Measurements from ENCODE around the gene CDH24.

The CDH24 gene

DNA sequence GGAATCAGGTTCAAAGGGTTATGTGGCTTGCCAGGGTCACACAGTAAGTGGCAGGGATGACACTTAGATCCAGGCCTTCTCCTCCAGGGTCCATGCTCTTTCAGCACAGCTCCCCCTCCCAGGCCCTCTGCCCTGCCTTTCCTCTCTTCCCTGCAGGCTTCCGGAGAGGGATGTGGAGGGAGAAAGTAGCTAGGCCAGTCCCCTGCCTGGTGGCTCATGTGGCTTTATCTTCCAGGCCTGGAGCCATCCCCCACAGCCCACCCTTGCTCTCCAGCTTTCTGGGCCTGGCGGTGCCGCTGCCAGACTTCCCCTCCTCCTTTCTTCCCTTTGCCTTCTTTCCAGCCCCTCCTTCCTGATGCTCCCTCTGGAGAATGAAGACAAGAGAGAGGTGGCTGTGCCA lies 13.6 kb downstream of the CDH24 start:
- no peak for DNase-seq (ENCODE audit: low read depth in 2 of 2)

DNA sequence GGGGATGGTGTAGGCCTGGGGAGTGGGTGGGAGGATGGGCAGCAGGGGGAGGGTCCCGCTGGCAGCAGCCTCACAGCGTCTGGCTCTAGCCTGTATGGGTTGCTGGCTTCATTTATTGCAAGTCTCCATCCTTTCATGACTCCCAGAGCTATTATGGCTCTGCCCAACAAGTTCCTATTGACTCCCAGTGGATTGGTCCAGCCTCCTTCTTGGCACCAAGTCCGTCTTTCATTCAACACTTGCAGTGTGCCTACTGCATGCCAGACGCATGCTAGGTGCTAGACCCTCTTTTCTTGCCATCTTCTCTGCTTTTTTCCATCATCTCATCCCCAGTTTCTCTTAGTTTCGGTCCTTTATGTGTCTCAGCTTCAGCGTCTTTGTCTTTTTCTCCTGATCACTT lies 14.2 kb downstream of the CDH24 start:
- DNase-seq (ENCODE audit: low read depth in 2 of 2) = no peak

DNA sequence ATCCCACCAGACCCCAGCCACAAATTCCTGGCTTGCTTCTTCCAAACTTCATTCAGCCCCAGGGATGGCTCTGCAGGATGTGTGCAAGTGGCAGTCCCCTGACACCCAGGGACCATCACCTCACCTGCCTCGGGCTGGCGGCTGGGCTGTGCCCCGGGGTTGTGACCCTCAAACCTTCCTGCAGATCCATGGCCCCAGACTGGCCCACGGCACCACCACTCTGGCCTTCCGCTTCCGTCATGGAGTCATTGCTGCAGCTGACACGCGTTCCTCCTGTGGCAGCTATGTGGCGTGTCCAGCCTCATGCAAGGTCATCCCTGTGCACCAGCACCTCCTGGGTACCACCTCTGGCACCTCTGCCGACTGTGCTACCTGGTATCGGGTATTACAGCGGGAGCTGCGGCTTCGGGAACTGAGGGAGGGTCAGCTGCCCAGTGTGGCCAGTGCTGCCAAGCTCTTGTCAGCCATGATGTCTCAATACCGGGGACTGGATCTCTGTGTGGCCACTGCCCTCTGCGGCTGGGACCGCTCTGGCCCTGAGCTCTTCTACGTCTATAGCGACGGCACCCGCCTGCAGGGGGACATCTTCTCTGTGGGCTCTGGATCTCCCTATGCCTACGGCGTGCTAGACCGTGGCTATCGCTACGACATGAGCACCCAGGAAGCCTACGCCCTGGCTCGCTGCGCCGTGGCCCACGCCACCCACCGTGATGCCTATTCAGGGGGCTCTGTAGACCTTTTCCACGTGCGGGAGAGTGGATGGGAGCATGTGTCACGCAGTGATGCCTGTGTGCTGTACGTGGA lies 15.0 kb downstream of the CDH24 start, which contains the start of gene PSMB11:
PSMB11 (plus strand) TSS at position 51 of the 804 bp plus-strand sequence; CDS start at position 65, 14 bp downstream.
- DNase-seq (ENCODE audit: low read depth in 2 of 2) = no peak

DNA sequence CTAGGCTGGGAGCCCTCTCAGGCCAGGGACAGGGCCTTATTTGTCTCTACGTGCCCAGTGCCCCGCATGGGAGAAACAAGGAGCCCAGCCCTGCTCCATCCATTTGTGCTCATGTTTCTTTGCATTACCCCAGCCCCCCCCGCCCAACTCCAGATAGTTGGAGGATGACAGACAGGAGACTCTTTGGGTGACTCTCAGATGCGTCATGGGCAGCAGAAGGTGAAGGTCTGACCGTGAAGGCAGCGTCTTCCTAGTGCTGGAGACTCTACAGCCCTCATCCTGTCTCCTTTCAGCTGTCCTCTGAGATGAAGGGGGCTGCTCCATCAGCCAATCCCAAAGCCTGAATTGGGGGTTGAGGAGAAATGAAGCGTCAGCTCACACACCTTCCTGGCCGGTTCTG lies 15.6 kb downstream of the CDH24 start:
- no peak for DNase-seq (ENCODE audit: low read depth in 2 of 2)

DNA sequence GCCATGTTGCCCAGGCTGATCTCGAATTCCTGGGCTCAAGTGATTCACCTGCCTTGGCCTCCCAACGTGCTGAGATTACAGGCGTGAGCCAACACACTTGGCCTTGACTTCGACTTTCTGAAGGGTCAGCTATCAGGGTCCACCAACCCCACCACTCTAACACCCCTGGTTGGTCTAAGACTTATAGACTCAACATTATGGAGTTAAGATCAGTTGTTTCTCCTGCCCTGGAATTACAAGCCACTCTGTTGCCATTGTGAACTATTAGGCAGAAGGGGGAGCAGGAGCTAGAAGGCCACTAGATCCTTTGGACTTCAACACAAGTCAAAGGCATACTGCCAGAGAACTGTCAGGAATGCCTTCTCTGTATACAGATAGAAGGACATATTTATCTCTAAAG lies 17.2 kb downstream of the CDH24 start:
- no peak for DNase-seq (ENCODE audit: low read depth in 2 of 2)

DNA sequence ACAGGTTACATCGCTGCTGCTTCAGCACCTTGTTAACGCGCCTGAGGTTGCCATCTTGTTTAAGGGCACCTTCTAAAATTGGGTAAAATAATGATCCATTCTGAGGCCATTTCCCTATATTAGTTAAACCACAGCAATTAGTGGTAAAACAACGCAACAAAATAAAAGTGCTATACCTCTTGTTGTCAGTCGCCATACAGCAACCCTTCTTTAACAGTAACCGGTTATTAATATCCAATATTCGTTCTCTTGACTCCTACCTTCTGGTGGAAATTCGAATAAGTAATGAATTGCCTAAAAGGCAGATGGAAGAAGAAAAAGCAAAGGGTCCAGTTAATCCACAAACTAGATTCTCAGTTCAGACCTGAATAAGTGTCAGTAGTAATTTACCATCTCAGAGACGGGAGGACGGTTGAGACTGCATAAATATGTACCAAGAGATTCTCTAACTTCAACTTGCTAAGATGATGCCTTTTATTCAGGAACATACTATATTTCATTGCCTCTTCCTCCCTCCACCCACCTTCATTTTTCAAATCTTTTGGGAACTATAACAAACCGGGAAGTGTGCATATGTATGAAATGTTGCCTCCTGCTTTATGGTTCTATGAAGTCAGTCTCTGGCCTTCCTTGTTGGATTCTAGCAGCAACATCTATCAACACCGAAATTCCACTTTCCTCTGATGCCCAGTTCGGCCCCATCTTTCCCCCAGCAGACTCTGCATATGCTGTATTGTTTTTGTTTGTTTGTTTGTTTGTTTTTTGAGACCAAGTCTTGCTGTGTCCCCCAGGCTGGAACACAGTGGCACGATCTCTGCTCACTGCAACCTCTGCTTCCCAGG lies 21.8 kb downstream of the CDH24 start:
- no peak for DNase-seq (ENCODE audit: low read depth in 2 of 2)

DNA sequence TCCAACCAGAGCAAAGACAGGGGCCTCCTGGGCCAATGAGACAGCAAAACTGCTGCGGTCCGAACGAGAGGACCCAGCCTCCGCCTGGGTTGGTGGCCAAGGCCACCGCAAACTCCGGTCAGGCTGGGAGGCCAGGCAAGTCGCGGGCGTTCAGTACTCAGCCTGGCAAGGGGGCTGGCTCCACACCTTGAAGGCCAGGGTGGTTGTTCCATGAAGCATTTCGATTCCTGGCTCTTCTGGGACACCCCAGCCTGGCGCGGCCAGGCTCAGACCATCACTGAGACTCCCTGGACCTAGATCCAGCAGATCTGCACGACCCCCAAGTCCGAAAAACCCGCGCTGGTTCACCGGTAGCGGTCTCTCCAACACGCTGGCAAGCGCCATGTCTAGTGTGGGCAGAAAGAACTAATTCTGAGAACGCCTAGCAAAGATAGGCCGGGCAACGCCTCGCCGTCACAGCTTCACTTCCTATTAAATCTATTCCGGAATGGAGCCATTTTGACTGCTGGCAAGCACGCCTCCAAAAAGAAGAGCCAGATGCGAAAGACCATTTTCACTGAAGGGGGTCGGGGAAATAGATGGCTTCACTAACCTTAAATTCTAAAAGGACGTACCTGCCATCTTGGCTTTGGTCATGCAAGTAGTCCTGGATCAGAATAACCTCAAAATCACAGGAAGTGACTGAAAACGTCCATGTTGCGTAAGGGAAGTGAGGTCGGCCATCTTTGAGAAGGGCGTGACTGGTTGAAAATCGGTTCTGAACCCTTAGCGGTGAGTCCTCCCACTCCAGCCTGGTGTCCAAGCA lies 22.6 kb downstream of the CDH24 start, which contains the start of gene PSMB5:
PSMB5 (minus strand) TSS at position 403 of the 805 bp plus-strand sequence; CDS start at position 384, 19 bp downstream.
- DNase-seq (ENCODE audit: low read depth in 2 of 2) = peak; percentile 66 to 69

DNA sequence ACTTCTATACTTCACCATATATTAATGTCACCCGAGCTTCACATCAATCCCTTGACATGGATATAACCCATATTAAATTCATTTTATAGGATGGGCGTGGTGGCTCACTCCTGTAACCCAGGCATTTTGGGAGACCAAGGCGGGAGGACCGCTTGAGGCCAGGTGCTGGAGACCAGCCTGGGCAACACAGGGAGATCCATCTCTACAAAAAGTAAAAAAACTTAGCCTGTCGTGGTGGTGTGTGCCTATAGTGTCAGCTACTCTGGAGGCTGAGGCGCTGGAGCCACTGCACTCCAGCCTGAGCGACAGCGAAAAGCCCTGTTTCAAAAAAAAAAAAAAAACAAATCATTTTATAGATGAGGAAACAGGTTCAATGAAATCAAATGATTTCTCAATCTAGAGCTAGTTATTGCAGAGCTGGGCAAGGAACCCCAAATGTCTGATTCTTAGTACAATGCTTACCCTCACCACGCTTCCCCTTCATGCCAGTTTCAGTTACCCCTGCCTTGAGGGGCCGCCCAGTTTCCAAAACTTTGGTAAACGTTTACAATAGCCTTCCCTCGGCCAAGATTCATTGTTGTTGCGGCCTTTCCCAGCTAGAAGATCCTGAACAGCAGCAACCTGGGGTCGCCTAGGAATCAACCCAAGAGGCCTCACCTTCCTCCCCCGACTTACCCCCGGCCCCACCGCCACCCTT lies 23.4 kb downstream of the CDH24 start:
- DNase-seq (ENCODE audit: low read depth in 2 of 2) = no peak

DNA sequence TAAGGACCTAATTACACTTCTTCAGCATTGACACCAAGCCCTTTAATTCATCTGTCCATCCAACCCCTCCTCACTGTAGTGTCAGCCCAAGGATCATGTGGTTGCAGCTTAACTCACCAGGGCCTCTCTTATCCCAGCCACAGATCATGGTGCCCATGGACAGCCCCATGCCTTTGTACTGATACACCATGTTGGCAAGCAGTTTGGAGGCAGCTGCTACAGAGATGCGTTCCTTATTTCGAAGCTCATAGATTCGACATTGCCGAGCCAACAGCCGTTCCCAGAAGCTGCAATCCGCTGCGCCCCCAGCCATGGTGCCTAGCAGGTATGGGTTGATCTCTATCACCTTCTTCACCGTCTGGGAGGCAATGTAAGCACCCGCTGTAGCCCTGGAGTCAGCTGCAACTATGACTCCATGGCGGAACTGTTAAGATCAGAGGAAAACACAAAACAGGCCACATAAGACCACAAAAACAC lies 24.0 kb downstream of the CDH24 start:
- no peak for DNase-seq (ENCODE audit: low read depth in 2 of 2)

DNA sequence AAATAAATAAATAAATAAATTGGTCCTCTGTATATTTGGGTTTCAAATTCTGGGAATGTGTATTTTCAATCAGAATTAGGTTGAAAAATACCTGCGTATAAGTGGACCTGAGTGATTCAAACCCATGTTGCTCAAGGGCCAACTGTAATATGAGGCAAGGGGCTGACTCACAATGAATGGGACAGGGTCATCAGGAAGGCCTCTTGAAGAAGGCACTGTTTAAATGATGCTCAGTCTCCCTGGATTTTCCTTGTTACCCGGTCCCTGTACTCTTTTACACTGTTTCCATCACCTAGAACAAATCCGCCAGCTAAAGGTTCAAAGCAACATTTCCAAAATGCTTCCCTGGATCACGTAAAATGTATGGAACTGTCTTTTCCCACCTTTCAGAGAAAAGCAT lies 26.4 kb downstream of the CDH24 start:
- no peak for DNase-seq (ENCODE audit: low read depth in 2 of 2)

DNA sequence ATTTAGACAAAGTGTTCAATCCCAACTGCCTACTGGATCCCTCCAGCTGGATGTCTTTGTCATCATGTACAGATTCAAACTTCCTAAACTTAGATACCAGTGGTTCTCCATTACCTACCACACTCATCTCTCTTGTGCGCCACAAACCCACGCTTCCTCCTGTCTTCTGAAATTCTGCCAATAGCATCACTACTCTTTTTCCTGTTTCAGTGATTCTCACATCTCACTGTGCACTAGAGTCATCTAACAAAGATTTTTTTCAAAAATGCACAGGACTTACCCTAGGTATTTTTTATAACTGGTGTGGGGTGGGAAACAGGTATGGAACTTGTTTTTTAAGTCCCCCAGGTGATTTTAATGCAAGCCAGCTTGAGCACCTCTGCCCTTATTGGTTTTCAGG lies 28.5 kb downstream of the CDH24 start:
- DNase-seq (ENCODE audit: low read depth in 2 of 2) = no peak

DNA sequence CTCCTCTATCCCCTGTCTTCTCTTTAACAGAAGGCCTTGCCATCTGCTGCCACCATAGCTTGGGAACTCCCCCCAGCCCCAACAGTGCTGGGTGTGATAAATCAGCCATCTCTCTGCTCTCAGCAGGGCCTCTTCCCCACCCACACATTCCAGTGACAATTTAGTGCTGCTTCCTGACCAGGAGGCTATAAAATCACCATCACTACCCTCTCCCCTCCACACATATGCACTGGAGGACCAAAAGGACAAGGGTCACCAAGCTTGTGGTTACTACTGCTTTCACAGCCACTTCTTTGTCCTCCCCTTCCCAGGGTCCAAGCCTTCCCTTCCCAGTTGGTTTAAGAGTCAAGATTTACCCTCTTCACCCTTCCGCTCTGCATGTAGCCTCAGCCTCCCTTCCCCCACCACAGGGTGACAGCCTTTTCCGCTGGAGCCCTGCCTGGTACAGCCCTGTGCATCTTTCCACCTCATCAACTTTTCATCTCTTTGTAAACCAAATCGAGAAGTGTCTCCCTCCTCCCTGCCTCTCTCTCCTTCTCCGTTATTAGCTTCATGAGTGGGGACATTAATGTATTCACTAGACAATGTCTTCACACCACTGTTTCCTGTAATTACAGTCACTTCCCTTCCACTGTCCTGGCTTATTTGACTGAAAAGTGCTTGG lies 32.0 kb downstream of the CDH24 start:
- DNase-seq (ENCODE audit: low read depth in 2 of 2) = no peak

DNA sequence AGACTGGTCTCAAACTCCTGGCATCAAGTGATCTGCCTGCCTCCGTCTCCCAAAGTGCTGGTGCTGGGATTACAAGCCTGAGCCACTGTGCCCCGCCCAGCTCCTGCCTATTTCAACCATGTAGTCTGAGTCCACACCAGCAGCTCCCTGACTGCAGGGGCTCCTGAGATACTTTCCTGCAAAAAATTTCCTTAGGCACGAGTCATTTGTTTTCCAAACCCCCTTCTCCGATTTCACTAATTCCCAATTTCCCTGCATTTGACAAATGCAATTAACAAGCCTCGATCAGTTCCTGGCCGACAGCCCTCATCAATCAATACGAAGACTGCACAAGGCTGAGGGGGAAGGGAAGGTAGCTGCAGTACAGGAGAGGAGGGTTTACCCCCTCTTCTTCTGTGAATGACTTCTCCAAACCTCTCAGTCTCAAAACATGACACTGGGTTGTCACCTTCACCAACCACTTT lies 32.7 kb downstream of the CDH24 start:
- no peak for DNase-seq (ENCODE audit: low read depth in 2 of 2)

DNA sequence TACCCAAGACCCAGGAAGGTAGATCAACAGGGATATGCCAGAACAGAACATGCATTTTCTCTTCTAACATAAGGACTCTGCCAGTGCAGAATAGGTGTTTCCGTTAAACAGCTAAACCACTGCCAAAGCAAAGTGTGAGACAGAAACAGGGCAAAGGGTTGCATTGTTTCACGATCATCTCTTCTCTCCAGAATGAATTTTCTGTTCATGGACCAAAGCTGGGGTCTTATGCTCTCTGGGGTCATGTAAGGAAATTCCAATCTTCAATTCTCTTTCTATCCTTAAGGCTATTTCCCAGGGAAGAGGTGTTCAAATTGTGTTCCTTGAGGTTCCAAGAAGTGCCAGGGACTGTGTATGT lies 33.5 kb downstream of the CDH24 start:
- DNase-seq (ENCODE audit: low read depth in 2 of 2) = no peak

DNA sequence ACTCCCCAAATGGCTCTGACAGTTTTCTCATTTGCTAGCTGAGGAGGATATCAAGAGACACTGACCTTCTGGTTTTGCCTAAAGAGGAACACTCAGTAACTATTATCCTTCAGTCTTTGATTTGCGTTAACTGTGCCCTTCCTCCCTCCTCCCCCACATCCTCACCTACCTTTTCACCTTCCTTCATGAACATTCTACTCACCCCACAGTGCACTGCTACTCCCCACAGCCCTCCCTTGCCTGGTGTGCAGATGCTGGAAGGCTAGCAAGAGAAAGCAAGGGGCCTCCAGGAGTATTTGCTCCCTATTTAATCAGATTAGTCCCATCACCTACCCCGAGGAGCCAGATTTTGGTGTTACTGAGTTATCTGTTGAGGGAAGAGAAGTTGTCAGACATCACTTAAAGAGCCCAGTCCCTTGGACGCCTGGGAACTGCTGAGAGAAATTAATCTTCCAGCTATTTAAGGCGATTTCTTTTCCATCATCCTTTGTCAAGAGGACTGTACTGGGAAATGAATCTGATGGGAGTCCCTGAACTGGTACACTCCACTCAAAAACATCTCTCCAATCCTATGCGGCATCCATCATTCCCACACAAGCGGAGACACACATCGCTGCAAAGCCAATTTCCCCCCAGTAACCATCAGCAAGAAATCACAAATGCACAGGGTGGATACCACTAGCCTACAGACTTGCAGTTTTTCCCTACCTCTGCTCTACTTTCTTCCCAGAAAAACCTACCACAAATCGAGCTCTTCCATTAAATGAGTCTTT lies 34.1 kb downstream of the CDH24 start:
- DNase-seq (ENCODE audit: low read depth in 2 of 2) = no peak

DNA sequence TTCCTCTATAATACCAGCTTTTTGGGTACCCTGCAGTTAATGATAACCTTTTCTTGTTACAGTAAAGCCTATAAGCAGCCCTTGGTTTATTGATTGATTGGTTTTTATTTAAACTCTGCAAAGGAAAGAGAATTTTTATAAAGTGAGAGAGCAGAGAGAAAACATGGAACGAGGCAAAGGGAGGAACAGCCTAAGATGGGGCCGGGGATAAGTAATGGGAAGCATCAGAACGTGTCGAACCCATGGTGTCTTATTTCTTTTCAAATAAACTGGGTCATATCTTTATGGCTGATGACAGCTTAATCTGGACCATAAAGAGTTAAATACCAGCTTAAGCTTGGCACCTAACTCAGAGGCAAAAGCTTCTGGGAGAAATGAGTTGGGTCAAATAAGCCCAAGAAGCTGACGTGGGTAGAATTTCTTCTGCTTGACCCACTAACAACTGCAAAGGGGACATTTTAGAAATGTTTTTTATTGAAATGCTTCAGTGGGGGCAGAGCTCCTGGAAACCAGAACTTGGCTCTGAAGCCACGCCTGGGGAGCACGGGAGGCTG lies 35.4 kb downstream of the CDH24 start:
- DNase-seq (ENCODE audit: low read depth in 2 of 2) = no peak

DNA sequence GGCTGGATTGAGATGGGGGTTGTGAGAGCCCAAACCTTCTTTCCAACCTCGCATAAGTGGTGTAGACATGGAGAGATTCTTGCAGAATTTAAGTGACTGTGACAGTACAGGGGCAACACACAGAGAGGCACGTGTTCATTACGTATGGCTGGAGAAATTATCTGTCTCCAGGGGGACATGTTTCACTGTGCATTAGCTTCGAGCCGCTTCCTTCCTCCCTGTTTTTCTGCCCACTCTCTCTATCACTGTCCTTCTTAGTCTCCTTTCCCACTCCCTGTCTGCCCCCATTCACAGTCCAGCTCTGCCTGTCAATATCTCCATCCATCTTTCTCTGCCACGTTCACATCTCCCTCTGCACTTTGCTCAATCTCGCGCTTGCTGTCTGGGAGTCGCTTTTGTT lies 35.9 kb downstream of the CDH24 start:
- no peak for DNase-seq (ENCODE audit: low read depth in 2 of 2)

DNA sequence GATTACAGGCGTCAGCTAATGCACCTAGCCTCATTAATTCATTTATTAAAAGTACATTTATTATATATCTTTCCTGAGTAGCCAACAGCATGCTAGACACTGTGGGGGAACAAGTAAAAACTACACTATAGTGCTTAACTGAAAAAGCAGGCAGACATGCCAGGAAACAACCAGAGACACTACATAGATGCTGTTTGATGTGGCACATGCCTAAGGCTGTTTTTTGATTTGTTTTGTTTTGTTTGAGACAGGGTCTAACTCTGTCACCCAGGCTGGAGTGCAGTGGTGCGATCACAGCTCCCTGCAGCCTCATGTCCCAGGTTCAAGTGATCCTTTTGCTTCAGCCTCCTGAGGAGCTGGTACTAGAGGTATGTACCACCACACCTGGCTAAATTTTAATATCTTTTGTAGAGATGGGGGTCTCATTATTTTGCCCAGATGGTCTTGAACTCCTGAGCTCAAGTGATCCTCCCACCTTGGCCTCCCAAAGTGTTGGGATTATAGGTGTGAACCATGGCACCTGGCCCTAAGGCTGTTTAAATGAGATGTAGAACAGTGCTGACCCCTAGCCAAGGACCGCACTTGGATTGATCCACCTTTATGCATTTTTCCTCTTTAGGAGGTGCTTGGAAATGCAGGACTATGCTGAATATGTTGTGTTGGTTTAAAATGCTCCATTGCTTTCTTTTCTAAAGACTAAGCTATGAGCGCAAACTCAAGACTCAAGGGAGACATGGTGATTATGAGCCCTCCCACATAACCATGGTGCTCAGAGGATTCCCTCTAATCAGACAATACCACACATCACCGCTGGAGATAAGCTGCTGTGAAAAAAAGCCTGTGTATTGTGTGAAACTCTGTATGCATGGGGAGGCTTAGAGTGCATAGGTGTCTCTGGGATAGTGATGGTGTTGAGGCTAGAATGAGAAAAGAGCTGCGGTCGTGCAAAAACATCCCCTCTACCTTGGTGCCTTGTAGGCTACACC lies 36.9 kb downstream of the CDH24 start:
- DNase-seq (ENCODE audit: low read depth in 2 of 2) = no peak
